ENCODE measurements around the gene SFTA2.

- no peak for TF ChIP-seq BACH2 (CRISPR knock-in tag; IDR thresholded peaks at IDR 0.05; ENCODE audit: borderline replicate concordance)
- TF ChIP-seq ZFP3 (CRISPR knock-in tag; IDR thresholded peaks at IDR 0.05): no peak
- no peak for TF ChIP-seq CSRNP3 (CRISPR knock-in tag; IDR thresholded peaks at IDR 0.05)
- no peak for TF ChIP-seq TOX (CRISPR knock-in tag; IDR thresholded peaks at IDR 0.05; ENCODE audit: borderline replicate concordance)
- TF ChIP-seq CSDC2 (CRISPR knock-in tag; IDR thresholded peaks at IDR 0.05): no peak
- no peak for TF ChIP-seq ZFP30 (CRISPR knock-in tag; IDR thresholded peaks at IDR 0.05)
- TF ChIP-seq PATZ1 (CRISPR knock-in tag; IDR thresholded peaks at IDR 0.05; ENCODE audit: borderline replicate concordance): no peak
- TF ChIP-seq CREB5 (CRISPR knock-in tag; IDR thresholded peaks at IDR 0.05; ENCODE audit: low read depth): no peak
- TF ChIP-seq ARNTL (CRISPR knock-in tag; IDR thresholded peaks at IDR 0.05; ENCODE audit: borderline replicate concordance, low read depth): no peak
- TF ChIP-seq ZC3H10 (CRISPR knock-in tag; IDR thresholded peaks at IDR 0.05): no peak
- no peak for TF ChIP-seq ISL1 (CRISPR knock-in tag; IDR thresholded peaks at IDR 0.05)
- no peak for TF ChIP-seq ESRRG (CRISPR knock-in tag; IDR thresholded peaks at IDR 0.05)
- TF ChIP-seq ZNF565 (CRISPR knock-in tag; conservative IDR thresholded peaks at IDR 0.05; ENCODE audit: low read depth): no peak
- no peak for TF ChIP-seq TSHZ2 (CRISPR knock-in tag; IDR thresholded peaks at IDR 0.05)
These were observed 5.3 kb downstream of the SFTA2 start for GRCh38 chr6:30926644-30927043.

Data from SK-N-SH treated with all-trans-retinoic acid at 6 μM for 48 hours (cell line).